AG09309 (cell line): Measurements from ENCODE around the gene DNAJB1.

Experiments used
- DNase-seq: peaks from one replicate; pipeline ENCODE4 v3.0.0-alpha.2; 2010; ENCODE audit warnings: low read depth
- H3K4me3 ChIP-seq: 2 replicates; pipeline ENCODE4 v1.5.1; 2011; ENCODE audit warnings: mild to moderate bottlenecking, low read depth, low read length, moderate library complexity; ENCODE audit not compliant: control insufficient read depth
- CTCF ChIP-seq: IDR thresholded peaks from 2 replicates; pipeline ENCODE4 v1.5.1; 2011; ENCODE audit warnings: mild to moderate bottlenecking, low read depth, low read length, inconsistent platforms; ENCODE audit not compliant: insufficient read depth, control insufficient read depth; ENCODE audit errors: missing control alignments

Gene DNAJB1

DNA sequence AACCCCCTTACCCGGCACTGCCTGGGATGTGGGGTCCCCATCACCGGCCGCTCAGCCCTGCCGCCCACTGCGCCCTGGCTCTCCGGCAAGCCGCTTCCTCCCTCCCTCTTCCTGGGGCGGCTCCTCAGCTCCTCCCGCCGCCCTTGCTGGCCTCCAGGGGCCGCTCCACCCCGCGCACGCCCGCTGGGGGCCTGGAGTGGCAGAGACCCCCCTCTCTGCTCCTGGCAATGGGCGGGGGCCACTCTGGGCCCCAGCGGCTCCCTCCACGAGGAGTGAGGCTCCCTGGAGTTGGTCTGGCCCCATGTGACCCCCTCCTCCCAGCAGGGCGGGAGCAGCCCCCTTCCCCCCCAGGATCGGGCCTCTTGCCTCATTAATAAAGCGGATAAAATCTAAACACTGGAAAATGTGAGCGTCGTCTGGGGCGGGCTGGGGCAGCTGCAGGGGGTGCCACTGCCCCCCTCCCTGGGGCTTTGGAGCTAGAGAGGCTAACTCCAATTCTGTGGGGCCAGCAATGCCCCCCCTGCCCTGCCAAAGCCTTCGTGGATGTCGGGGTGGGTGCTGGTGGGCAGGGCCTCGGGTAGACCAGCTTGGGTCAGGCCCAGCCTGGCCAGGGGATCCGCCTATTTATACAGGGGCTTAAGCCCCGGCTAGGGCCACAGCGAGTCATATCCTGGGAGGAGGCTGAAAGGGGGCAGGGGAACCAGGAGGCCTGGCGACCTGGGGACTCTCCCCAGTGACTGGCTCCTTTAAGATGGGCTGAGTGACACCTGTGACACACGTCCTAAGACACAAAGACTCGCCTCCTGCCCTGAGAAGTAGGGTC lies 42.7 kb downstream of the DNAJB1 start, which contains the start of gene PTGER1:
Gene PTGER1 (minus strand): TSS at position 104 of the 823 bp plus-strand sequence. CDS start 1,034 bp downstream, outside the sequence.
- TF ChIP-seq CTCF: peak; percentile 45
- no peak for DNase-seq
- no peak within 1 kb of the TSS for H3K4me3 ChIP-seq

DNA sequence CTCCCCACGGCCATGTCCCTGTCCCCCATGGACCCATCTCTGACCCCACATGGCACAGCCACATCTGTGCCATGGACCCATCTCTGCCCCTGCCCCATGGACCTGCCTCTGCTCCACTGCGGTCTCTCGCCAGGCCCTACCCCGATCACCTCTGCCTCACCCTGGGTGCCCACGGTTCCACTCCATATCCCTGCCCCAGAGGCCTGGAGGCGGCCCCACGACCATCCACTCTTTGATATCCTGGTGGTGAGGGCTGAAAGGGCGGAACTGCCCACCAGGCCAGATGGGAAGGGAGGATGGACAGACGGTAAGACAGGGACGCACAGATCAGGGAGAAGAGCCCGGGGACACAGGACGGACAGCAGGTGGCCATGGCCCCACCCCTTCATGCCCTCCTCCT lies 43.4 kb downstream of the DNAJB1 start:
- no peak for TF ChIP-seq CTCF
- H3K4me3 ChIP-seq: no peak overlapping the region
- DNase-seq: no peak

- no peak for DNase-seq
- H3K4me3 ChIP-seq: no peak overlapping the region
- TF ChIP-seq CTCF: no peak
Observed at GRCh38 chr19:14473978-14474578, 44.1 kb downstream of the DNAJB1 start.

DNA sequence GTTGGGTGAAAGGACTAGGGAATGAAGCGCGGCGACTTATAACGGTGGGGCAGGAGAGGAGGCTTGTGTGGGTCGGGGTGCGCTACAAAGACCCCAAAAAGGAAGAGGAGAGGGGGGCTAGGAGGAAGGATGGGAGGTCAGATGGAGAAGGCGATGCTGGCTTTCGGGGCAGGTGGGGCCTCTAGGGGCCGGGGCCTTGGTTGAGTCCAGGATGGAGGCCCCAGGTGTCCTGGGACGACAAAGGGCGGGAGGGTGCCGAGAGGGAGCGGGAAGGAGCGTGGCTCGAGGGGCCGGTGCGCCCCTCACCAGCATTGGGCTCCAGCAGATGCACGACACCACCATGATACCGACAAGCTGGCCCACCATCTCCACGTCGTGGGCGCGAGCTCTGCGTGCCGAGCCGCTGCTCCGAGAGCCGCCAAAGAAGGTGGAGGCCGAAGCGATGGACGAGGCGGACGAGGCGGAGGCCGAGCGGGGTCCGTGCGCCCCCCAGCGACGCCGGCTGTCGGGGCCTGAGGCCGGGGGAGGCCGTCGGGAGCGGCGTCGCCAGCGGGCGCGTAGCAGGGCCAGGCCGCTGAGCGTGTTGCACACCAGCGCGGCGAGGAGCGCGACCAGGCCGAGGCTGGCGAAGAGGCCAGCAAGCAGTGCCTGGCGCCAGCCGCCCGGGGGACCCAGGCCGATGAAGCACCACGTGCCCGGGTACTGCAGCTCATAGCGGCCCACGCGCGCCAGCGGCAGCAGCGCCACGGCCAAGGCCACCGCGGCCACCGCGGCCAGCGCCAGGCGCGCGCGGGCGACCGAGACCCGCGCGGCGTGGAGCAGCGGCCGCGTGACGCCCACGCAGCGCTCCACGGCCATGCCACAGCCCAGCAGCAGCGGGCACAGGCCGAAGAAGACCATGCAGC lies 44.9 kb downstream of the DNAJB1 start:
- no peak for DNase-seq
- no peak overlapping the region for H3K4me3 ChIP-seq
- no peak for TF ChIP-seq CTCF

- no peak for DNase-seq
- no peak overlapping the region for H3K4me3 ChIP-seq
- peak; percentile 88 for TF ChIP-seq CTCF
Observed at GRCh38 chr19:14472202-14472938, 45.8 kb downstream of the DNAJB1 start.
